Measurements from ENCODE around the gene PPP1R1B. TPM values are rescaled to one million over a fixed set of nuclear protein-coding genes. Genes with fewer than 3 reads are reported as not detected.

The PPP1R1B gene
- total and polyA plus RNA-seq, 9 of the 15 experiments (the other 6 are each of a cell fraction or from before 2014, with no cell fraction given): 0.07 to 0.18 (median 0.10) TPM; not detected in 4

GRCh38 chr17:39650121-39650579, 23.4 kb downstream of the PPP1R1B start:
- Histone ChIP-seq H3K4me1 (replicated peaks in 1 of 2; ENCODE audit: control insufficient read depth in 2 of 2, insufficient read depth in 2 of 2, low read length in 2 of 2) (peaks cover 59 to 67% of the 10 kb centered on the region in 2 experiments), H3K4me3 (no peak overlapping the region), H3K9me3 (replicated peaks; ENCODE audit: control insufficient read depth, insufficient read depth, low read depth, low read length) (no peaks in the 10 kb centered on the region), H3K9me1 (ENCODE audit: control insufficient read depth, insufficient read depth, low read length) (no peaks in the 10 kb centered on the region), H3K36me3 (ENCODE audit: control insufficient read depth, insufficient read depth, low read length) (peaks cover 21% of the 10 kb centered on the region), H2AFZ (ENCODE audit: low read depth, low read length) (peak overlapping the region; percentile 34), H3K4me2 (ENCODE audit: insufficient read depth, low read length) (peak overlapping the region; percentile 62), H3K79me2 (ENCODE audit: control insufficient read depth, insufficient read depth, low read length) (peaks cover 68% of the 10 kb centered on the region), H3K27me3 (ENCODE audit: control insufficient read depth in 2 of 2, insufficient read depth in 2 of 2, low read length in 2 of 2) (no peaks in the 10 kb centered on the region), H3K27ac (ENCODE audit: extremely low read depth, low read depth, low read length) (peak overlapping the region; percentile 88), H3K9ac (ENCODE audit: insufficient read depth in 1 of 2, low read depth in 2 of 2, low read length in 2 of 2) (peak overlapping the region; percentile 40 to 53; a peak in 3 of 4 replicates), H4K20me1 (replicated peaks; ENCODE audit: control insufficient read depth, insufficient read depth, low read length) (0 out of 2 replicates have a peak, but pooled peaks cover 4% of the 10 kb centered on the region)
- intact Hi-C loops (cut with micrococcal nuclease): no loop called here
- ATAC-seq (peak; percentile 88), DNase-seq (ENCODE audit: extremely low read depth in 1 of 4, low spot score in 3 of 4) (peak; percentile 78 to 95 (median 83)), FAIRE-seq (peak; percentile 98)
- 3% methylated on average over 11 of the region's 11 CpGs for WGBS (ENCODE audit: insufficient coverage, low coverage, missing lambda C conversion rate)
- no TSS peak for BruUV-seq (replicated peaks)
- POLR2A ChIA-PET: interaction anchor here (0.7 to 2.5 kb wide), 7 partner anchors 10 to 353 kb away, joined by 3 to 11 read pairs (median 5); partner anchors contain the start of genes PNMT and STARD3
- CTCF ChIA-PET (ENCODE audit: low intra/inter-chr PET ratio): no interaction called here
- in situ Hi-C loops (cut with MboI): no loop called here
- TF ChIP-seq SUPT5H (IDR thresholded peaks at IDR 0.05) (peak; percentile 60; the same call in 1 of the 2 replicates), NCOA6 (IDR thresholded peaks at IDR 0.05) (no peak), EP300 (IDR thresholded peaks at IDR 0.05; ENCODE audit: low read length) (peak; percentile 59), GABPB1 (CRISPR knock-in tag; IDR thresholded peaks at IDR 0.05) (no peak), HDAC1 (IDR thresholded peaks at IDR 0.05) (peak in 1 of 2 experiments; percentile 92; a peak in 2 of 4 replicates), TOE1 (IDR thresholded peaks at IDR 0.05; ENCODE audit: borderline replicate concordance) (peak; percentile 84; the same call in 1 of the 2 replicates), TOE1 (CRISPR knock-in tag; IDR thresholded peaks at IDR 0.05; ENCODE audit: borderline replicate concordance, low read depth) (no peak), DMBX1 (CRISPR knock-in tag; IDR thresholded peaks at IDR 0.05; ENCODE audit: borderline replicate concordance) (peak; percentile 79), ZNF75A (CRISPR knock-in tag; IDR thresholded peaks at IDR 0.05) (no peak), YY1 (IDR thresholded peaks at IDR 0.05; ENCODE audit: borderline replicate concordance in 1 of 3, control insufficient read depth in 1 of 3, extremely low read depth in 1 of 3, insufficient read depth in 3 of 3, insufficient read length in 1 of 3, insufficient replicate concordance in 2 of 3, low read depth in 1 of 3, low read length in 2 of 3) (peak in 2 of 3 experiments; percentile 16 to 38), MAFG (tag; conservative IDR thresholded peaks at IDR 0.05) (peak; percentile 92), ELF4 (CRISPR knock-in tag; IDR thresholded peaks at IDR 0.05) (peak; percentile 78; the same call in 1 of the 2 replicates)
- TF ChIP-seq, protein P1, sequence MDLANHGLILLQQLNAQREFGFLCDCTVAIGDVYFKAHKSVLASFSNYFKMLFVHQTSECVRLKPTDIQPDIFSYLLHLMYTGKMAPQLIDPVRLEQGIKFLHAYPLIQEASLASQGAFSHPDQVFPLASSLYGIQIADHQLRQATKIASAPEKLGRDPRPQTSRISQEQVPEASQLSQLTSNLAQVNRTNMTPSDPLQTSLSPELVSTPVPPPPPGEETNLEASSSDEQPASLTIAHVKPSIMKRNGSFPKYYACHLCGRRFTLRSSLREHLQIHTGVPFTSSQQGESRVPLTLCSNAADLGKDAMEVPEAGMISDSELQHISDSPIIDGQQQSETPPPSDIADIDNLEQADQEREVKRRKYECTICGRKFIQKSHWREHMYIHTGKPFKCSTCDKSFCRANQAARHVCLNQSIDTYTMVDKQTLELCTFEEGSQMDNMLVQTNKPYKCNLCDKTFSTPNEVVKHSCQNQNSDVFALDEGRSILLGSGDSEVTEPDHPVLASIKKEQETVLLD (IDR thresholded peaks at IDR 0.05): peak; percentile 81
